ENCODE results near the gene KRTAP12-2. TPM values are rescaled to one million over a fixed set of nuclear protein-coding genes. Genes with fewer than 3 reads are reported as not detected.

The KRTAP12-2 gene
- total and polyA plus RNA-seq, 10 of the 15 experiments (the other 5 are each of a cell fraction or from before 2014, with no cell fraction given): not detected

GRCh38 chr21:44636209-44637017 is 30.3 kb downstream of the KRTAP12-2 start:
- intact Hi-C loops (cut with micrococcal nuclease; ENCODE audit: unreplicated experiment): no loop called here
- DNase-seq (ENCODE audit: low read depth, low spot score) (no peak), ATAC-seq (no peak), FAIRE-seq (no peak)
- Histone ChIP-seq H3K9me3 (replicated peaks; ENCODE audit: control insufficient read depth, insufficient read depth, low read length) (no peaks in the 10 kb centered on the region; the same call in 2 of the 3 replicates), H3K27me3 (replicated peaks in 1 of 2; ENCODE audit: control insufficient read depth in 2 of 2, insufficient read depth in 2 of 2, low read length in 1 of 2) (no peaks in the 10 kb centered on the region), H4K20me1 (ENCODE audit: control insufficient read depth, insufficient read depth) (no peaks in the 10 kb centered on the region), H3K4me1 (ENCODE audit: control insufficient read depth, insufficient read depth, low read length) (no peaks in the 10 kb centered on the region), H3K36me3 (ENCODE audit: control insufficient read depth in 2 of 2, insufficient read depth in 2 of 2, low read length in 1 of 2) (no peaks in the 10 kb centered on the region), H3K27ac (ENCODE audit: control insufficient read depth, insufficient read depth) (no peak overlapping the region), H3K9ac (ENCODE audit: control insufficient read depth, insufficient read depth, low read length) (no peak overlapping the region), H3K79me2 (ENCODE audit: control insufficient read depth, insufficient read depth, low read length) (no peaks in the 10 kb centered on the region), H3K4me3 (no peak overlapping the region), H2AFZ (ENCODE audit: control insufficient read depth, low read depth, low read length) (no peak overlapping the region), H3K4me2 (ENCODE audit: control insufficient read depth, insufficient read depth) (no peak overlapping the region)
- ChIA-PET SMC1A (ENCODE audit: uncharacterized antibody, unreplicated experiment) (no interaction called here), RAD21 (ENCODE audit: unreplicated experiment) (no interaction called here), CTCF (no interaction called here), POLR2A (no interaction called here)
- WGBS (ENCODE audit: insufficient coverage, insufficient replicate concordance, low lambda C conversion rate, missing lambda C conversion rate): 39% methylated on average over 13 of the region's 15 CpGs
- in situ Hi-C loops (cut with MboI): no loop called here
- BruUV-seq (replicated peaks): no TSS peak
- TF ChIP-seq CUX1 (IDR thresholded peaks at IDR 0.05; ENCODE audit: insufficient replicate concordance, low read depth, low read length): no peak
- no peak for TF ChIP-seq ASH2L (IDR thresholded peaks at IDR 0.05; ENCODE audit: borderline replicate concordance, low read depth)
- TF ChIP-seq ATF3 (IDR thresholded peaks at IDR 0.05; ENCODE audit: borderline replicate concordance, extremely low read depth, low read depth, low read length): no peak
- TF ChIP-seq IRF4 (IDR thresholded peaks at IDR 0.05; ENCODE audit: low read depth, low read length): no peak
- no peak for TF ChIP-seq RBBP5 (conservative IDR thresholded peaks at IDR 0.05)
- TF ChIP-seq CTCF (IDR thresholded peaks at IDR 0.05 in 2 of 3, conservative IDR thresholded peaks at IDR 0.05 in 1 of 3; ENCODE audit: control insufficient read depth in 2 of 3, extremely low read depth in 1 of 3, insufficient read depth in 1 of 3, low read depth in 3 of 3, low read length in 3 of 3): no peak
